Rectal smooth muscle tissue (tissue), 1 donor: ENCODE results near the gene HOXC10.

Source experiments
- H3K27ac ChIP-seq: one replicate; pipeline ENCODE4 v1.7.0; 2013; ENCODE audit warnings: low read depth, low read length, inconsistent platforms
- H3K27me3 ChIP-seq: one replicate; pipeline ENCODE4 v1.7.0; 2013; ENCODE audit warnings: low read length; ENCODE audit not compliant: control insufficient read depth, insufficient read depth
- H3K36me3 ChIP-seq: one replicate; pipeline ENCODE4 v1.7.0; 2013; ENCODE audit warnings: low read length; ENCODE audit not compliant: control insufficient read depth, insufficient read depth
- H3K4me1 ChIP-seq: one replicate; pipeline ENCODE4 v1.7.0; 2013; ENCODE audit warnings: low read length; ENCODE audit not compliant: control insufficient read depth, insufficient read depth
- H3K4me3 ChIP-seq: one replicate; pipeline ENCODE4 v1.7.0; 2013; ENCODE audit warnings: low read length
- H3K9ac ChIP-seq: one replicate; pipeline ENCODE4 v1.7.0; 2013; ENCODE audit warnings: low read length

HOXC10 gene

DNA sequence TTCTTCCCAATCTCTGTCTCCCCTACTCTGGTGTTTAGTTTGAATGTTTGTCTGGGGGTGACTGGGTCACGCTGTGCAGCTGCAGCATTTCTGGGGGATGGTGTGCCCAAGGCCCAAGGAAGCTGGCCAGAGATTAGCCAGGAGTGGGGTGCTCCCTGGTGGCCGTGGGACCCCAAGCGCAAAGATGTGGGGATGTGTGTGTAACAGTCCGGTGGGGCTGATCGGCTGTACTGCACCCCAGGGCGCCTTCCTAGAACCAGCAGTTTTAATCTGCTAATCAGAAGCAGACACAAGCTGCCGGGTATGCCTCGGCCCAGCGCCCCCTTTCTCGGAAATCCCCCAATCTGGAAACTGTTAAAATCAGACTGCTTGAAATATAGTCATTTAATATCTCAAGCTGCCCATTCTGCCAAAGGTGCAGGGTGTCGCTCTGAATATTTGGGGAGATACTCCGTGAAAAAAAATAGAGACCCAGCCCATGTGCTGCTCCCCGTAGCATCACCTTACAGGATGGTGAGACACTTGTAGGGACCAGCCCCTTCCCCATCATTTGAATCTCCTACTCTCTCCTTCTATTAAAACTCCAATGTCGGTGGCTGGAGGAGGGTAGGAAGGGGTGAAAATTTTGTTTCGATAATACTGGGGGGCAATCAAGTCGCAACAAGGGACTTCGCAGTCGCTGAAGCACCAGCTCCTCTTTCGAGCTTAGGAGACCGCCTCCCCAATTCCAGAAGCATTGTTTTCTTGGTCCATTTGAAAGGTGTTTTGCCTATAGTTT is 19.3 kb downstream of the HOXC10 start:
- peaks cover 71% of the 10 kb centered on the region for H3K27me3 ChIP-seq
- no peaks in the 10 kb centered on the region for H3K36me3 ChIP-seq
- peaks cover under 1% of the 10 kb centered on the region for H3K4me1 ChIP-seq
- H3K4me3 ChIP-seq: no peak overlapping the region
- no peak overlapping the region for H3K27ac ChIP-seq
- no peak overlapping the region for H3K9ac ChIP-seq

DNA sequence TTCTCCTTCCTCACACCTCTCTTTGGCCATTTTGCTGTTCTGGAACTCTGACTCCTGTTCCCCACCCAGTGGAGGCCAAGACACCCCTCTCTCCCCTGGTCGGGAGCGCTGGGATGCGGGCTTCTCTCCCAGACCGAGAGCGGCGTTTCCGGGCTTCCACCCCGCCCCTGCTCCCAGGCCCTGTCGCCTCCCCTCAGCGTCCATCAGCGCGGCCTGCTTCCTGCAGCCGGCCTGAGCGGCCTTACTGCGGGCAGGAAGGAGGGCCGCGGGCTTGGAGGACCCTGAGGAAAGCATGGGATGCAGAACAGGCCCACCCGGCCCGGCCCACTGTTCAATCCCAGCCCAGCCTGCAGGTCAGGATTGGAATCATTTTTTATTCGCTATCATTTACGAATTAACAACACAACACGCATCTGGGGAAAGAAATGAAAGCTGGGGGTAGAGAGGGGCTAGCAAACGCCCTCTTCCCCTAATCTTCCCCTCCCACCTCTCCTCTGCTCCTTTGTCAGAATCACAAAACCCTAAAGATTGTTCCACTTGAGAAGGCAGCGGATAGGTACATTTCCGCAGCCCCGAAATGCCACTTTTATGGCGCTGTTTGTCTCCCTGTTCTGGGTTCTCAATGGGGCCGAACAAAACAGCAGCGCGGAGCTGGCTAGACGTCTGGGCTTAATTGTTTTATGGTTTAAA is 20.0 kb downstream of the HOXC10 start:
- Histone ChIP-seq H3K4me3 (no peak overlapping the region), H3K36me3 (no peaks in the 10 kb centered on the region), H3K9ac (no peak overlapping the region), H3K27ac (no peak overlapping the region), H3K4me1 (peaks cover 3% of the 10 kb centered on the region), H3K27me3 (peaks cover 74% of the 10 kb centered on the region)

DNA sequence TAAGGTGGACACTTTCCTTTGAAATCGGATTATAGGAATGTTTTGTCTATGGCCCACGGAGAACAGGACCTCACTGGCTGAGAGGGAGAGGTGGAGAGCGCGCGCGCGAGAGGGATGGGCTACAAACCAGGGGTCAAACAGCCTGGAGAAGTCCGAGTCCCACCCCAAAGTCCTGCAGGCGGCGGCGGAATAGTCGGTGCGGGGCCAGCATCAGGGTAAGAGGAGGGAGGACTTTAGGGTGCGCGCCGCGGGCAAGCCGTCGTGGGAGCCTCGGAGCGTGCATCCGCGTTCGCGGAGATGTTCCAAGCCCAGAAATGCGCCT is 20.5 kb downstream of the HOXC10 start:
- Histone ChIP-seq H3K36me3 (no peaks in the 10 kb centered on the region), H3K27ac (no peak overlapping the region), H3K4me3 (no peak overlapping the region), H3K27me3 (peaks cover 75% of the 10 kb centered on the region), H3K9ac (no peak overlapping the region), H3K4me1 (peaks cover 3% of the 10 kb centered on the region)

DNA sequence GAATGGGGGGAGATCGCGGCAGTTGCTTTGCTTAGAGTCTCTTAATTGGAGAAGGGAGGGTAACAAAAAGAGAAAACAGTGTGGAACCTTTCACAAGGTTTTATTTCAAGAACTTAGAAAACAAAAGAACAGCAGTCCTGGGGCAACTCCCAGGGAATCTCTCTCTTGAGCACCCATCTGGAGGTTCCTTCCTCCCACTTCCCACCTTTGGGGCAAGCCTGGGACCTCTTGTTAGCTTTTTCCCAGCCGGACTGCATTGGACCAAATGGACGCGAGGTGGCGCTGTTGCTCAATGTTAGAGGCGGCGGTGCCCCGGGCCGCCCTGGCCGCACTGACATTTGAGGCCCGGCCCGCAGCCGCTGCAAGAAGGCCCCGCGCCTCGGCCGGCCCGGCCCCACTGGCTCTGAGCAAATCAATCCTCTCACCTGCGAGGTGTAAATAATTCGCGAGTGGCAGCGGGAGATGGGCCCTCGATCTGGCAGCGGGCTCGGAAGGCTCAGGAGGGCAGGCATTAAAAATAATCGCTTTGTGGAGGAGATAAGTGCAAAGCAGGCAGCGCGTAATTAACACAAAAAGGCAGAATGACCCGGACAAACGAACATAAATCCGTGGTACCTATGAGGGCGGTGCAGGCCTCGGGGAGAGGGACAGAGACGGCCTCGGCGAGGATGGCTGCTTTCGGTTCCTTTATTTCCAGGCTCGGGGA is 21.1 kb downstream of the HOXC10 start:
- H3K9ac ChIP-seq: no peak overlapping the region
- H3K27me3 ChIP-seq: peaks cover 75% of the 10 kb centered on the region
- no peaks in the 10 kb centered on the region for H3K36me3 ChIP-seq
- no peak overlapping the region for H3K27ac ChIP-seq
- H3K4me3 ChIP-seq: peak overlapping the region; percentile 39
- H3K4me1 ChIP-seq: peaks cover 3% of the 10 kb centered on the region

GRCh38 chr12:54006559-54007220 is 21.7 kb downstream of the HOXC10 start:
- H3K4me1 ChIP-seq: peaks cover 3% of the 10 kb centered on the region

DNA sequence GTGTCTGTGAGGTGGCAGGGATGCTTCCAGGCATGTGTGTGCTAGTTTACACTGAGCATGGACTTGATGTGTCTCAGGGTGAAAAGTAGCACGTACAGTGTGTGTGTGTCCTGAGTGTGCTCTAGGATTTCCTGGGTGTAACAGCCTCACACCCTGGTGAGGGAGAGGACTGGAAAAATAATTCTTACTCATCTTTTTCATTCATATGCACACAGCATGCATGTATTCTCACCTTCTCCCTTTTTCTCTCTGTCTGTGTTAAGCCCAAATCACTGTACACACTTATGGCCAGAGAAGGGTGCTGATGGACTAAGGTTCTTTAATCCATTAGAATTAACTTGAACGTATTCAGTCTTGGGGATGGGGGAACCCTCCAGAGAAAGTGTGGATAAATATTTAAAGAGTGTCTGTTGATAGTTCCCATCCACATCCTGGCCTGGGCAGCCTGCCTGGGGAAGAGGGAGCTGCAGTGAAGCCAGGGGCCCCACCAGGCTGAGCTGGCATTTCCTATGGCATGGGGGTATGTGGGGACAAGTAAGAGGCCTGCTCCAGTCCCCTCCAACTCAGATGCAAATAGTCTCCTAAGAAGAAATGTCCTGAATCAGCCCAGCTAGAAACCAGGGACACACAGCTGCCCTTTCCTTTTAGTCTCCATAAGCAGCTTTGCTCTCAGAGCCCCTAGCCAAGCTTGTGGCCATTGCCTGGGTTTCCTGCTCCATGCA is 22.8 kb downstream of the HOXC10 start:
- no peak overlapping the region for H3K4me3 ChIP-seq
- H3K27ac ChIP-seq: no peak overlapping the region
- no peaks in the 10 kb centered on the region for H3K36me3 ChIP-seq
- peaks cover 3% of the 10 kb centered on the region for H3K4me1 ChIP-seq
- H3K27me3 ChIP-seq: peaks cover 66% of the 10 kb centered on the region
- no peak overlapping the region for H3K9ac ChIP-seq

More at GRCh38 chr12:54006559-54007220, 21.7 kb downstream of the HOXC10 start:
- Histone ChIP-seq H3K4me3 (peak overlapping the region; percentile 39), H3K36me3 (no peaks in the 10 kb centered on the region), H3K27ac (no peak overlapping the region), H3K9ac (no peak overlapping the region), H3K27me3 (peaks cover 72% of the 10 kb centered on the region)

GRCh38 chr12:54008260-54008552 is 23.3 kb downstream of the HOXC10 start:
- Histone ChIP-seq H3K4me1 (peaks cover 3% of the 10 kb centered on the region), H3K27ac (no peak overlapping the region), H3K27me3 (peaks cover 67% of the 10 kb centered on the region), H3K36me3 (no peaks in the 10 kb centered on the region), H3K9ac (no peak overlapping the region), H3K4me3 (no peak overlapping the region)

- no peak overlapping the region for H3K27ac ChIP-seq
These were observed 24.5 kb downstream of the HOXC10 start for GRCh38 chr12:54009171-54010052.

GRCh38 chr12:54010053-54010971 is 25.4 kb downstream of the HOXC10 start:
- H3K27ac ChIP-seq: no peak overlapping the region
- no peak overlapping the region for H3K9ac ChIP-seq
- no peak overlapping the region for H3K4me3 ChIP-seq
- peaks cover 3% of the 10 kb centered on the region for H3K4me1 ChIP-seq
- no peaks in the 10 kb centered on the region for H3K36me3 ChIP-seq
- peaks cover 74% of the 10 kb centered on the region for H3K27me3 ChIP-seq

More at GRCh38 chr12:54009171-54010052, 24.5 kb downstream of the HOXC10 start:
- H3K4me3 ChIP-seq: no peak overlapping the region
- no peak overlapping the region for H3K9ac ChIP-seq
- H3K4me1 ChIP-seq: peaks cover 3% of the 10 kb centered on the region
- H3K36me3 ChIP-seq: no peaks in the 10 kb centered on the region
- peaks cover 75% of the 10 kb centered on the region for H3K27me3 ChIP-seq

- peaks cover 3% of the 10 kb centered on the region for H3K4me1 ChIP-seq
- H3K27ac ChIP-seq: no peak overlapping the region
- H3K9ac ChIP-seq: no peak overlapping the region
- H3K27me3 ChIP-seq: peaks cover 74% of the 10 kb centered on the region
- no peaks in the 10 kb centered on the region for H3K36me3 ChIP-seq
- H3K4me3 ChIP-seq: no peak overlapping the region
These were observed 26.2 kb downstream of the HOXC10 start for GRCh38 chr12:54010972-54011664.
